Measurements from ENCODE around the gene BLVRA. TPM values are rescaled to one million over a fixed set of nuclear protein-coding genes. Genes with fewer than 3 reads are reported as not detected.

The BLVRA gene
- total and polyA plus RNA-seq, 10 of the 15 experiments (the other 5 are each of a cell fraction or from before 2014, with no cell fraction given): 63.3 to 198 (median 102) TPM

- no TSS peak for BruUV-seq (replicated peaks)
- FAIRE-seq: no peak
- Histone ChIP-seq H2AFZ (ENCODE audit: control insufficient read depth, low read depth, low read length) (no peak overlapping the region), H3K9ac (ENCODE audit: control insufficient read depth, insufficient read depth, low read length) (no peak overlapping the region), H3K4me3 (no peak overlapping the region), H3K79me2 (ENCODE audit: control insufficient read depth, insufficient read depth, low read length) (no peaks in the 10 kb centered on the region), H4K20me1 (ENCODE audit: control insufficient read depth, insufficient read depth) (no peaks in the 10 kb centered on the region), H3K27me3 (replicated peaks in 1 of 2; ENCODE audit: control insufficient read depth in 2 of 2, insufficient read depth in 2 of 2, low read length in 1 of 2) (no peaks in the 10 kb centered on the region), H3K4me1 (ENCODE audit: control insufficient read depth, insufficient read depth, low read length) (no peaks in the 10 kb centered on the region), H3K9me3 (replicated peaks; ENCODE audit: control insufficient read depth, insufficient read depth, low read length) (no peaks in the 10 kb centered on the region), H3K27ac (ENCODE audit: control insufficient read depth, insufficient read depth) (no peak overlapping the region), H3K4me2 (ENCODE audit: control insufficient read depth, insufficient read depth) (no peak overlapping the region), H3K36me3 (ENCODE audit: control insufficient read depth in 2 of 2, insufficient read depth in 2 of 2, low read length in 1 of 2) (peaks cover 5 to 10% of the 10 kb centered on the region in 2 experiments; a peak in 3 of 4 replicates)
- ChIA-PET POLR2A (no interaction called here), RAD21 (ENCODE audit: unreplicated experiment) (no interaction called here), CTCF (interaction anchor here (0.7 kb wide), 1 partner anchor 222 kb away, joined by 3 read pairs; no protein-coding TSS in a partner anchor), SMC1A (ENCODE audit: uncharacterized antibody, unreplicated experiment) (no interaction called here)
- intact Hi-C loops (cut with micrococcal nuclease; ENCODE audit: unreplicated experiment): no loop called here
- DNase-seq (ENCODE audit: low read depth, low spot score): no peak
- in situ Hi-C loops (cut with MboI): no loop called here
- ATAC-seq: no peak
- WGBS (ENCODE audit: insufficient coverage, insufficient replicate concordance, low lambda C conversion rate, missing lambda C conversion rate): 50% methylated on average over 2 of the region's 2 CpGs
- TF ChIP-seq RAD51 (IDR thresholded peaks at IDR 0.05): no peak
- no peak for TF ChIP-seq ZNF24 (IDR thresholded peaks at IDR 0.05)
- no peak for TF ChIP-seq E2F8 (IDR thresholded peaks at IDR 0.05; ENCODE audit: low read depth, partially characterized antibody)
- no peak for TF ChIP-seq RELB (IDR thresholded peaks at IDR 0.05; ENCODE audit: low read depth)
- no peak for TF ChIP-seq IKZF1 (conservative IDR thresholded peaks at IDR 0.05)
- no peak for TF ChIP-seq IKZF2 (IDR thresholded peaks at IDR 0.05)
- TF ChIP-seq HSF1 (IDR thresholded peaks at IDR 0.05; ENCODE audit: low read depth, low read length): no peak
- TF ChIP-seq POLR2AphosphoS2 (IDR thresholded peaks at IDR 0.05; ENCODE audit: low read depth, low read length): no peak
- no peak for TF ChIP-seq ZBTB40 (IDR thresholded peaks at IDR 0.05; ENCODE audit: borderline replicate concordance)
- TF ChIP-seq NKRF (conservative IDR thresholded peaks at IDR 0.05): no peak
- no peak for TF ChIP-seq CBFB (IDR thresholded peaks at IDR 0.05; ENCODE audit: low read depth)
These were observed 45.4 kb downstream of the BLVRA start for GRCh38 chr7:43803865-43804264.

Data from GM12878 (cell line).